Kasumi-1 (cell line): ENCODE results near the gene TGFBR3.
A peak's percentile ranks its signal among the peaks of the same experiment; 100 is the strongest.

Experiments
- DNase-seq, 2 experiments: peaks; one replicate each; lab custom pipeline; 2025; lab: John Stamatoyannopoulos, UW

TGFBR3 gene

DNA sequence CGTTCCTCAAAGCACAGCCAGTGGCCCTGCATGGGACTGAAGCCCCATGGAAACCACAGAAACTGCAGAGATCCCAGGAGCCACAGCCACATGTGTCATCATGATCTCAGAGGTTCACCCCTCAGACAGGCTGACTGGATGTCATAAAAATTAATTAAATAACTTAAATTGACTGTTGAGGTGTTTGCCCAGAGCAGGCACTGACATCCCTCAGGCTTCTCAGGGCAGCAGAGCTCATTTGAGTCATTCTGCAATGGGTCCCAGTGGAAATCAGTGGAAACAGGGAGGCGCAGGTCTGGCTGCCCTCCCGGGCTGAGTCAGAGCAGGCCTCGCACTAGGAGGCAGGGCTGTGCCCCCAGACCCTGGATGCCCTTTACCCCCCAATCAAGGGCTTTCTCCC is 250.2 kb downstream of the TGFBR3 start:
- DNase-seq: no peak

GRCh38 chr1:91633438-91633837 is 252.5 kb downstream of the TGFBR3 start:
- no peak for DNase-seq

DNA sequence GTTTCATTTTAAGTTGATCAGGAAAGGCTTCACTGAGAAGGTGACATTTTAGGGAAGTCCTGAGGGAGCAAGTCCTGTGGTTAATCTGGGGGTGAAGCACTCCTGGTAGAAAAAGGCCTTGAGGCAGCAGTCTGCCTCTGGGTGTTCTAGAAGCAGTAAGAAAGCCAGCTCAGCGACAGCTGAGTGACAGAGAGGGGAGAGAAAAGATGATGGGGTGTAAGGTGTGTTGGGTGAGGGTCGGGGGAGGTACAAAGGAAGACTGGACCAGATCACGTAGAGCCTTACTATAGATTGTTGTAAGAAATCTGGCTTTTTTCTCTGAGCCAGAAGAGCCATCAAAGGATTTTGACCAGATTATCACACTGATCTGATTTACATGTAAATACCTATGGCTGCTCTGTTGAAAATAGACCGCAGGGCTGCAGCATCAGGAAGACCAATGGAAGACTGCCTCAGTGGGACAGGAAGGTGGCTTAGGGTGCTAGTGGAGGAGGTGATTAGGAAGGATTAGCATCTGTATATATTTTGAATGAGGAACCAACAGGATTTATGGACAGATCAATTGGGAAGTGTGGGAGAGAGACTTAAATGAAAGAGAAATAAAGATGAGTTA is 254.1 kb downstream of the TGFBR3 start:
- DNase-seq: peak; percentile 7 to 8

DNA sequence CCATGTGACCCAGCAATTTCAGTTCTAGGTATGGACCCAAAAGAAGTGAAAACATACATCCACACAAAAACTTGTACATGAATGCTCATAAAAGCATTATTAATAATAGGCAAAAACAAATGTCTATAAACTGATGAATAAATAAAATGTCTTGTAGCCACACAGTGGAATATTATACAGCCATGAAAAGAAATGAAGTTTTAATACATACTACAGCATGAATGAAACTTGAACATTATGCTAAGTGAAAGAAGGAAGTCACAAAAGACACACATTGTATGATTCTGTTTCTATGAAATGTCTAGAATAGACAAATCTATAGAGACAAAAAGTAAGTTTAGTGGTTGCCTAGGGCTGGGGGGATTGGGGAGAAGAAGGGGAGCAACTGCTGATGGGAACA is 255.1 kb downstream of the TGFBR3 start:
- no peak for DNase-seq
